ENCODE results near the gene FUT2.
"Not testable (repeated sequence)": the region's sequence is repeated elsewhere in the genome, so short reads cannot be mapped to it uniquely, and the experiment has no call there.

The FUT2 gene

DNA sequence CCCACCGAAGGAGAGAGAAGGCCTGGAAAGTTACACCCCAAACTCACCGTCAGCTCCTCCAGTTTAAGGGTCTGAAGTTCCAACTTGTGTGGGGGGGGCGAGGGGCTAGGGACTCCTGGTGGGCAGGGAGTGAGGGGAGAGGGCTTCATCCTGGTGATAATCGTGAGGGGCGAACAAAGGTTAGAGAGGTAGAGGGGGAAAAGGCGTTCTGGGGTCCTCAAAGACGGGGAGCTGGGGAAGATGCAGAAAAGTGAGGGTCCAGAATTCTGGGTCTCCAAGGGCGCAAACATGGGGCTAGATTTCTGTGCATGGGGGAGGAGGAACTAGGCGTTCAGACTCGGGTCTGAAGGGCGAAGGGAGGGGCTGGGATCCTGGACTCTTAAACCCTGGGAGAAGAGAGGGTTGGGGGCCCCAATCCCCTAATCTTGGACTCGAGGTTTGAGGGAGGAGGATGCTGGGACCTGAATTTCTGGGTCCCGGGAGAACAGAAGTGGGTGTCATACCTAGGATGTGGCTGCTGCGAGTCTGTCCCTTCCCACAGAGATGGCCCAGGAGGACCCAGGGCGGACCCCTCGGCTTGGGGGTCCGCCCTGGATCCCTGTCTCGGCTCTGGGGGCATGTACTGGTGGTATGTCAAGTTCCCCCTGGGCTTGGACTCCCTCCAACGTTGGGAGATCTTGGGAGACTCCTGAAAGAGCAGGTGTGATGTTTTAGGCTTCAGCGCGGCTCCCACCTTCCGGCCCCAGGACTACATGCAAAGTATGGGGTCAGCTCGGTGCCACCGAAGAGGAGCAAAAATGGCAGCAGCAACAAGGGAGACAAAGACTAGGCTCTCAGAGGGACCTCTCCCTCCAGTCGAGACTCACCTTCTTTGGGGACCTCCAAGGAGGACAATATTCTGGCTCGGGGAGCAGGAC, 19.2 kb downstream of the FUT2 start:
- Histone ChIP-seq H3K18ac (ENCODE audit: low read length) (peak overlapping the region; percentile 82), H2BK5ac (ENCODE audit: low read length) (peak overlapping the region; percentile 44), H3K14ac (ENCODE audit: low read length) (no peak overlapping the region), H3K4ac (ENCODE audit: low read length) (peak overlapping the region; percentile 55), H3K4me3 (ENCODE audit: low read length in 2 of 2) (peak overlapping the region; percentile 66 to 77), H2BK12ac (ENCODE audit: low read length) (peak overlapping the region; percentile 7), H2AFZ (ENCODE audit: low read length) (peak overlapping the region; percentile 95), H2AK5ac (ENCODE audit: low read depth, low read length) (peak overlapping the region; percentile 93), H4K8ac (ENCODE audit: low read depth, low read length) (no peak overlapping the region), H3K79me1 (ENCODE audit: low read depth, low read length) (no peaks in the 10 kb centered on the region), H3K36me3 (replicated peaks in 1 of 2; ENCODE audit: control insufficient read depth in 2 of 2, insufficient read depth in 2 of 2, low read length in 2 of 2) (no peaks in the 10 kb centered on the region), H3K9me3 (replicated peaks in 1 of 2; ENCODE audit: control insufficient read depth in 2 of 2, insufficient read depth in 1 of 2, low read depth in 1 of 2, low read length in 2 of 2) (no peaks in the 10 kb centered on the region), H3K23ac (ENCODE audit: low read depth, low read length, poor library complexity) (peak overlapping the region; percentile 59), H3K4me1 (ENCODE audit: control insufficient read depth in 2 of 2, insufficient read depth in 1 of 2, low read depth in 1 of 2, low read length in 2 of 2) (peaks cover 25 to 34% of the 10 kb centered on the region in 2 donors), H3K4me2 (ENCODE audit: insufficient read depth, low read length, poor library complexity, severe bottlenecking) (peak overlapping the region; percentile 75), H3K27ac (replicated peaks; ENCODE audit: low read length) (peak overlapping the region; percentile 89), H2BK120ac (ENCODE audit: low read depth, low read length) (peak overlapping the region; percentile 94), H3K27me3 (ENCODE audit: control insufficient read depth in 3 of 3, insufficient read depth in 3 of 3, low read depth in 1 of 3, low read length in 3 of 3) (no peaks in the 10 kb centered on the region), H4K91ac (ENCODE audit: low read depth, low read length, poor library complexity) (no peak overlapping the region), H2BK15ac (ENCODE audit: low read length) (peak overlapping the region; percentile 94), H3K9ac (ENCODE audit: low read depth, low read length, poor library complexity) (peak overlapping the region; percentile 82)
- no CpG with 5 or more reads among the region's 26 CpGs for WGBS, 2 donors (ENCODE audit: extremely low coverage in 2 of 2, insufficient read length in 2 of 2, insufficient replicate concordance in 1 of 2)
- DNase-seq (ENCODE audit: low spot score): no peak

- no peak overlapping the region for H2AFZ ChIP-seq (ENCODE audit: low read length)
- H3K4me3 ChIP-seq (ENCODE audit: low read length in 2 of 2): no peak overlapping the region
- no peaks in the 10 kb centered on the region for H3K27me3 ChIP-seq (ENCODE audit: control insufficient read depth in 3 of 3, insufficient read depth in 3 of 3, low read depth in 1 of 3, low read length in 3 of 3)
- H2AK5ac ChIP-seq (ENCODE audit: low read depth, low read length): peak overlapping the region; percentile 93
- H3K4me2 ChIP-seq (ENCODE audit: insufficient read depth, low read length, poor library complexity, severe bottlenecking): no peak overlapping the region
- H2BK12ac ChIP-seq (ENCODE audit: low read length): peak overlapping the region; percentile 7
- no peak overlapping the region for H3K9ac ChIP-seq (ENCODE audit: low read depth, low read length, poor library complexity)
- H3K9me3 ChIP-seq (replicated peaks in 1 of 2; ENCODE audit: control insufficient read depth in 2 of 2, insufficient read depth in 1 of 2, low read depth in 1 of 2, low read length in 2 of 2): no peaks in the 10 kb centered on the region
- peak overlapping the region; percentile 59 for H3K23ac ChIP-seq (ENCODE audit: low read depth, low read length, poor library complexity)
- H3K4me1 ChIP-seq (ENCODE audit: control insufficient read depth in 2 of 2, insufficient read depth in 1 of 2, low read depth in 1 of 2, low read length in 2 of 2): peaks cover 28 to 37% of the 10 kb centered on the region in 2 donors
- H3K79me1 ChIP-seq (ENCODE audit: low read depth, low read length): no peaks in the 10 kb centered on the region
- no peak for DNase-seq (ENCODE audit: low spot score)
- H3K27ac ChIP-seq (replicated peaks; ENCODE audit: low read length): no peak overlapping the region
- peak overlapping the region; percentile 94 for H2BK120ac ChIP-seq (ENCODE audit: low read depth, low read length)
- H4K8ac ChIP-seq (ENCODE audit: low read depth, low read length): no peak overlapping the region
- H3K36me3 ChIP-seq (replicated peaks in 1 of 2; ENCODE audit: control insufficient read depth in 2 of 2, insufficient read depth in 2 of 2, low read length in 2 of 2): no peaks in the 10 kb centered on the region
- no CpG with 5 or more reads among the region's 19 CpGs for WGBS, 2 donors (ENCODE audit: extremely low coverage in 2 of 2, insufficient read length in 2 of 2, insufficient replicate concordance in 1 of 2)
- H3K4ac ChIP-seq (ENCODE audit: low read length): no peak overlapping the region
- no peak overlapping the region for H3K14ac ChIP-seq (ENCODE audit: low read length)
- peak overlapping the region; percentile 62 for H2BK15ac ChIP-seq (ENCODE audit: low read length)
- H2BK5ac ChIP-seq (ENCODE audit: low read length): peak overlapping the region; percentile 44
- H4K91ac ChIP-seq (ENCODE audit: low read depth, low read length, poor library complexity): no peak overlapping the region
- peak overlapping the region; percentile 27 for H3K18ac ChIP-seq (ENCODE audit: low read length)
Observed at GRCh38 chr19:48715681-48716171, 20.0 kb downstream of the FUT2 start.

DNA sequence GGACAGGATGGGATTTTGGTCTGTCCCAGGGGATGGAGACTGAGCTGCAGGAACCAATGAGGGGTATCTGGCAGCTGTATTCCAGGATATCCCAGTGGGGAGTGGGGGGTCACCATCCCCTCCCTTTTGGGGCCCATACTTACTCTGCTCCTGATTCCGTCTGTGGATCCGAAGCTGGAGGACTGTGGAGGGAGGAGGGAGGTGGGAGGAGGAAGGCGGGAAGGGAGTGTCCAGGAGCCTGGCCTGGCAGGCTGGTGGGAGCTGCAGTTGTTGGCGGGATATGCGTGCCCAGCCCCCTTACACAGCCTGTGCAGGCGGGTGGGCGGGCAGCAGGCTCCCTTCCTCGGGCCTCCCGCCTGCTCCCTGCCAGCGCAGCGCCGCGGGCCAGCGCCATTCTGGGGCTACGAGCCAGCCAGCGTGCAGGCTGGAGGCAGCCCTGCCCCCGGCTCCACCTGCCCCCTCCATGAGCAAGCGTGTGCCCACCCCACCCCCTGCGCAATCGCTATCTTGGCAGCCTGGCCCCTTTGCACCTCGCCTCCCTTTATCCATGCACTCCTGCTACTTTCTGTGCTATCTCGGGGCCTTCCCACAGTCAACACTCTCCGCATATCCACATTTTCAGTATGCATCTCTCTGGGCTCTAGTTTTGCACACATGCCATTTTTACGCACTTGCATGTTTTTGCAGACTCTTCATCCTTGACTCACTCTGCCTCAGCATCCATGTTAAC, 21.0 kb downstream of the FUT2 start:
- Histone ChIP-seq H4K8ac (ENCODE audit: low read depth, low read length) (no peak overlapping the region), H2BK120ac (ENCODE audit: low read depth, low read length) (no peak overlapping the region), H3K14ac (ENCODE audit: low read length) (peak overlapping the region; percentile 3), H3K36me3 (replicated peaks in 1 of 2; ENCODE audit: control insufficient read depth in 2 of 2, insufficient read depth in 2 of 2, low read length in 2 of 2) (no peaks in the 10 kb centered on the region), H3K27me3 (ENCODE audit: control insufficient read depth in 3 of 3, insufficient read depth in 3 of 3, low read depth in 1 of 3, low read length in 3 of 3) (no peaks in the 10 kb centered on the region), H2BK15ac (ENCODE audit: low read length) (peak overlapping the region; percentile 73), H3K9ac (ENCODE audit: low read depth, low read length, poor library complexity) (peak overlapping the region; percentile 76), H3K4me1 (ENCODE audit: control insufficient read depth in 2 of 2, insufficient read depth in 1 of 2, low read depth in 1 of 2, low read length in 2 of 2) (peaks cover 31 to 37% of the 10 kb centered on the region in 2 donors), H3K23ac (ENCODE audit: low read depth, low read length, poor library complexity) (no peak overlapping the region), H3K79me1 (ENCODE audit: low read depth, low read length) (no peaks in the 10 kb centered on the region), H3K18ac (ENCODE audit: low read length) (peak overlapping the region; percentile 86), H3K4me3 (ENCODE audit: low read length in 2 of 2) (no peak overlapping the region), H2BK12ac (ENCODE audit: low read length) (no peak overlapping the region), H2BK5ac (ENCODE audit: low read length) (no peak overlapping the region), H2AFZ (ENCODE audit: low read length) (peak overlapping the region; percentile 78), H3K4me2 (ENCODE audit: insufficient read depth, low read length, poor library complexity, severe bottlenecking) (peak overlapping the region; percentile 35), H2AK5ac (ENCODE audit: low read depth, low read length) (no peak overlapping the region), H3K27ac (replicated peaks; ENCODE audit: low read length) (peak overlapping the region; percentile 5), H3K4ac (ENCODE audit: low read length) (no peak overlapping the region), H4K91ac (ENCODE audit: low read depth, low read length, poor library complexity) (no peak overlapping the region), H3K9me3 (replicated peaks in 1 of 2; ENCODE audit: control insufficient read depth in 2 of 2, insufficient read depth in 1 of 2, low read depth in 1 of 2, low read length in 2 of 2) (no peaks in the 10 kb centered on the region)
- WGBS, 2 donors (ENCODE audit: extremely low coverage in 2 of 2, insufficient read length in 2 of 2, insufficient replicate concordance in 1 of 2): no CpG with 5 or more reads among the region's 24 CpGs
- no peak for DNase-seq (ENCODE audit: low spot score)

- not testable (repeated sequence) for H2BK120ac ChIP-seq (ENCODE audit: low read depth, low read length); H3K4me2 ChIP-seq (ENCODE audit: insufficient read depth, low read length, poor library complexity, severe bottlenecking); H3K4ac ChIP-seq (ENCODE audit: low read length); H3K23ac ChIP-seq (ENCODE audit: low read depth, low read length, poor library complexity); H2AK5ac ChIP-seq (ENCODE audit: low read depth, low read length); H2BK12ac ChIP-seq (ENCODE audit: low read length); H4K91ac ChIP-seq (ENCODE audit: low read depth, low read length, poor library complexity); H3K79me1 ChIP-seq (ENCODE audit: low read depth, low read length); H2BK5ac ChIP-seq (ENCODE audit: low read length); H2BK15ac ChIP-seq (ENCODE audit: low read length); H2AFZ ChIP-seq (ENCODE audit: low read length); H3K14ac ChIP-seq (ENCODE audit: low read length); H3K18ac ChIP-seq (ENCODE audit: low read length); DNase-seq (ENCODE audit: low spot score); H4K8ac ChIP-seq (ENCODE audit: low read depth, low read length); H3K4me3 ChIP-seq (ENCODE audit: low read length in 2 of 2); H3K27ac ChIP-seq (replicated peaks; ENCODE audit: low read length); H3K9me3 ChIP-seq (replicated peaks in 1 of 2; ENCODE audit: control insufficient read depth in 2 of 2, insufficient read depth in 1 of 2, low read depth in 1 of 2, low read length in 2 of 2); H3K36me3 ChIP-seq (replicated peaks in 1 of 2; ENCODE audit: control insufficient read depth in 2 of 2, insufficient read depth in 2 of 2, low read length in 2 of 2); H3K27me3 ChIP-seq (ENCODE audit: control insufficient read depth in 3 of 3, insufficient read depth in 3 of 3, low read depth in 1 of 3, low read length in 3 of 3); H3K9ac ChIP-seq (ENCODE audit: low read depth, low read length, poor library complexity)
- no CpG with 5 or more reads among the region's 13 CpGs for WGBS, 2 donors (ENCODE audit: extremely low coverage in 2 of 2, insufficient read length in 2 of 2, insufficient replicate concordance in 1 of 2)
- H3K4me1 ChIP-seq (ENCODE audit: control insufficient read depth in 2 of 2, insufficient read depth in 1 of 2, low read depth in 1 of 2, low read length in 2 of 2): peaks cover 27 to 33% of the 10 kb centered on the region in 2 donors
Observed at GRCh38 chr19:48718106-48718505, 22.3 kb downstream of the FUT2 start.

Measured in neuronal stem cell (in vitro differentiated cells).